Measurements from ENCODE around the gene SPOCK1.

Gene SPOCK1

DNA sequence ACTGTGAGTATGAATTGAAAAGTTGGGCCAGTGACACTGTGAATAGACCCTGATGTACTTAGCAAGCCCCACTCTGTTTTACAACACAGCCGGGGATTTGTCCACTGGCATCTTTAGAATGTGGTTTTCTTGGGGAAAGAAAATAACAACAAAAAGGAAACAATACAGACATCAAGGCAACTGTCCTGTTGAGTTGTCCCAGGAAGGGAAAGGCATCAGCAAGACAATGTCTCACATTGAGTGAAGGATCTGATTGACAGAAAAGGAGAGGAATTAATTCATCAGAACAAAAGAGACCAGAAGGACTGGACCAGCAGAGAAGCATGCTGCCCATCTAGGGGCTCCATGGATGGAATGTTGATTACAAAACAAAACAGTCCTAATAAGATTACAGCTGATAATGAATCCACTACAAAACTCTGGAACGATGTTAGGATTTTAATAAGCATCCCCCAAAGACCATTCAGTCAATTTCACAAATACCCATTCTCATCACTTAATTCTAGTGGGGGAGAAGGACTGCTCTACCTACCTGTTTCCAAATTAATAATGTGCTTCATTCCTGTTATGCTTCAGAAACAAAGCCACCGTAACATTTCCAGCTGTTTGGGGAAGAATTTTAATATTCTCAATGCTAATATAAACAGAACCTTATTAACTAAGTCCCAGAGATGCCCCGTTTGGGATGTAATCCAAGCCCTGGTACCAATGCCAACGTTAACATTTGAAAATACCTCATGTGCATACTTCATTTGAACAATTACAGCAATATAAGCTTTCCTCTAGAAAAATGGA is 298.0 kb downstream of the SPOCK1 start:
- TF ChIP-seq, protein P1, sequence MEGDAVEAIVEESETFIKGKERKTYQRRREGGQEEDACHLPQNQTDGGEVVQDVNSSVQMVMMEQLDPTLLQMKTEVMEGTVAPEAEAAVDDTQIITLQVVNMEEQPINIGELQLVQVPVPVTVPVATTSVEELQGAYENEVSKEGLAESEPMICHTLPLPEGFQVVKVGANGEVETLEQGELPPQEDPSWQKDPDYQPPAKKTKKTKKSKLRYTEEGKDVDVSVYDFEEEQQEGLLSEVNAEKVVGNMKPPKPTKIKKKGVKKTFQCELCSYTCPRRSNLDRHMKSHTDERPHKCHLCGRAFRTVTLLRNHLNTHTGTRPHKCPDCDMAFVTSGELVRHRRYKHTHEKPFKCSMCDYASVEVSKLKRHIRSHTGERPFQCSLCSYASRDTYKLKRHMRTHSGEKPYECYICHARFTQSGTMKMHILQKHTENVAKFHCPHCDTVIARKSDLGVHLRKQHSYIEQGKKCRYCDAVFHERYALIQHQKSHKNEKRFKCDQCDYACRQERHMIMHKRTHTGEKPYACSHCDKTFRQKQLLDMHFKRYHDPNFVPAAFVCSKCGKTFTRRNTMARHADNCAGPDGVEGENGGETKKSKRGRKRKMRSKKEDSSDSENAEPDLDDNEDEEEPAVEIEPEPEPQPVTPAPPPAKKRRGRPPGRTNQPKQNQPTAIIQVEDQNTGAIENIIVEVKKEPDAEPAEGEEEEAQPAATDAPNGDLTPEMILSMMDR (IDR thresholded peaks at IDR 0.05; ENCODE audit: insufficient read depth, low read length, poor library complexity, severe bottlenecking), result no peak
- Histone ChIP-seq H3K36me3 (ENCODE audit: control insufficient read depth, insufficient read depth, low read length) (no peaks in the 10 kb centered on the region), H3K27me3 (replicated peaks; ENCODE audit: control insufficient read depth, insufficient read depth, low read length) (no peaks in the 10 kb centered on the region; the same call in 1 of the 2 replicates), H3K4me3 (replicated peaks; ENCODE audit: low read depth, low read length) (no peak overlapping the region)
- DNase-seq (ENCODE audit: extremely low read depth, insufficient read length), result no peak

DNA sequence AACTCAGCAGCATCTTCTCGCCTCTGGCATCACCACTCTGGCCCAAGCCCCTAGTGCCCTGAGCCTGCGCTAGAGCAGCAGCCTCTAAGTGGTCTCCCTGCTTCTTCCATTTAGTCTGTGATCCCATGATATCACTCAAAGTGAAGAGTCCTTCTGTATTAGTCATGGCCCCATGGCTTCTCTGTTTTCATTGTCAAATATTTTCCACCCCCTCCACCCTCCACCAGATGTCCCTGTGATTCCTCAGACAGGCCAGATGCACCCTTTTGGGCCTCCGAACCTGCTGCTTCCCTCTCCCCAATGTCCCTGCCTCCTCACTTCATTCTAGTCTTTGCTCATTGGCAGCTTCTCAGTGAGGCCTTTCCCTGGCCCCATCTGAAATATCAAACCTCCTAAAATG is 299.2 kb downstream of the SPOCK1 start:
- H3K36me3 ChIP-seq (ENCODE audit: control insufficient read depth, insufficient read depth, low read length), result no peaks in the 10 kb centered on the region
- DNase-seq (ENCODE audit: extremely low read depth, insufficient read length), result no peak
- TF ChIP-seq, protein P1 (IDR thresholded peaks at IDR 0.05; ENCODE audit: insufficient read depth, low read length, poor library complexity, severe bottlenecking), result no peak

GRCh38 chr5:137199201-137199600 is 299.9 kb downstream of the SPOCK1 start:
- no peak overlapping the region for H3K4me3 ChIP-seq (replicated peaks; ENCODE audit: low read depth, low read length)
- H3K27me3 ChIP-seq (replicated peaks; ENCODE audit: control insufficient read depth, insufficient read depth, low read length), result no peaks in the 10 kb centered on the region; the same call in 1 of the 2 replicates
- no peak for DNase-seq (ENCODE audit: extremely low read depth, insufficient read length)
- H3K36me3 ChIP-seq (ENCODE audit: control insufficient read depth, insufficient read depth, low read length), result no peaks in the 10 kb centered on the region
- TF ChIP-seq, protein P1 (IDR thresholded peaks at IDR 0.05; ENCODE audit: insufficient read depth, low read length, poor library complexity, severe bottlenecking), result no peak

More for the DNA sequence above, 299.2 kb downstream of the SPOCK1 start:
- Histone ChIP-seq H3K27me3 (replicated peaks; ENCODE audit: control insufficient read depth, insufficient read depth, low read length) (no peaks in the 10 kb centered on the region; the same call in 1 of the 2 replicates), H3K4me3 (replicated peaks; ENCODE audit: low read depth, low read length) (no peak overlapping the region)

- Histone ChIP-seq H3K36me3 (ENCODE audit: control insufficient read depth, insufficient read depth, low read length) (no peaks in the 10 kb centered on the region), H3K27me3 (replicated peaks; ENCODE audit: control insufficient read depth, insufficient read depth, low read length) (no peaks in the 10 kb centered on the region), H3K4me3 (replicated peaks; ENCODE audit: low read depth, low read length) (no peak overlapping the region)
- TF ChIP-seq, protein P1 (IDR thresholded peaks at IDR 0.05; ENCODE audit: insufficient read depth, low read length, poor library complexity, severe bottlenecking), result no peak
- no peak for DNase-seq (ENCODE audit: extremely low read depth, insufficient read length)
Observed at GRCh38 chr5:137195483-137195882, 303.6 kb downstream of the SPOCK1 start.

GRCh38 chr5:137194300-137194699 is 304.8 kb downstream of the SPOCK1 start:
- H3K27me3 ChIP-seq (replicated peaks; ENCODE audit: control insufficient read depth, insufficient read depth, low read length), result no peaks in the 10 kb centered on the region
- H3K4me3 ChIP-seq (replicated peaks; ENCODE audit: low read depth, low read length), result no peak overlapping the region
- no peaks in the 10 kb centered on the region for H3K36me3 ChIP-seq (ENCODE audit: control insufficient read depth, insufficient read depth, low read length)
- no peak for DNase-seq (ENCODE audit: extremely low read depth, insufficient read length)
- TF ChIP-seq, protein P1 (IDR thresholded peaks at IDR 0.05; ENCODE audit: insufficient read depth, low read length, poor library complexity, severe bottlenecking), result no peak
